WTC11 (cell line): Measurements from ENCODE around the gene GALNTL6.

Source experiments
- CREM ChIP-seq: sonication (generic); formaldehyde crosslinking; IDR thresholded peaks from 2 replicates; pipeline ENCODE4 v1.8.1; 2022; ENCODE audit warnings: mild to moderate bottlenecking, missing genetic modification reagents, moderate library complexity
- GABPB1 ChIP-seq: sonication (generic); formaldehyde crosslinking; IDR thresholded peaks from 2 replicates; pipeline ENCODE4 v1.8.1; 2023; ENCODE audit warnings: mild to moderate bottlenecking, missing genetic modification reagents
- NFYB ChIP-seq: sonication (generic); formaldehyde crosslinking; conservative IDR thresholded peaks from 2 replicates; pipeline ENCODE4 v1.8.0; 2022; ENCODE audit warnings: low read depth, missing genetic modification reagents
- NR1H2 ChIP-seq: sonication (generic); formaldehyde crosslinking; IDR thresholded peaks from 2 replicates; pipeline ENCODE4 v1.9.0; 2021; ENCODE audit warnings: mild to moderate bottlenecking, moderate library complexity, missing genetic modification reagents
- NR2C2 ChIP-seq: sonication (generic); formaldehyde crosslinking; IDR thresholded peaks from 2 replicates; pipeline ENCODE4 v1.8.0; 2022; ENCODE audit warnings: mild to moderate bottlenecking, missing genetic modification reagents
- USF2 ChIP-seq: sonication (generic); formaldehyde crosslinking; IDR thresholded peaks from 2 replicates; pipeline ENCODE4 v1.8.1; 2023; ENCODE audit warnings: mild to moderate bottlenecking, missing genetic modification reagents, moderate library complexity
- ZNF138 ChIP-seq: sonication (generic); formaldehyde crosslinking; conservative IDR thresholded peaks from 2 replicates; pipeline ENCODE4 v1.8.1; 2022; ENCODE audit warnings: mild to moderate bottlenecking, moderate library complexity, missing genetic modification reagents
- TF ChIP-seq, protein P1 (sequence below): fragments of 200-600 bp; IDR thresholded peaks from 2 replicates; pipeline ENCODE4 v1.8.0; 2022; ENCODE audit warnings: antibody characterized with exemption

GRCh38 chr4:172068506-172068905 lies 255.3 kb downstream of the GALNTL6 start:
- TF ChIP-seq USF2 (CRISPR knock-in tag) (no peak), NR1H2 (CRISPR knock-in tag) (no peak), ZNF138 (no peak), NFYB (CRISPR knock-in tag) (no peak), NR2C2 (no peak), GABPB1 (CRISPR knock-in tag) (no peak), CREM (CRISPR knock-in tag) (no peak)
- TF ChIP-seq, protein P1, sequence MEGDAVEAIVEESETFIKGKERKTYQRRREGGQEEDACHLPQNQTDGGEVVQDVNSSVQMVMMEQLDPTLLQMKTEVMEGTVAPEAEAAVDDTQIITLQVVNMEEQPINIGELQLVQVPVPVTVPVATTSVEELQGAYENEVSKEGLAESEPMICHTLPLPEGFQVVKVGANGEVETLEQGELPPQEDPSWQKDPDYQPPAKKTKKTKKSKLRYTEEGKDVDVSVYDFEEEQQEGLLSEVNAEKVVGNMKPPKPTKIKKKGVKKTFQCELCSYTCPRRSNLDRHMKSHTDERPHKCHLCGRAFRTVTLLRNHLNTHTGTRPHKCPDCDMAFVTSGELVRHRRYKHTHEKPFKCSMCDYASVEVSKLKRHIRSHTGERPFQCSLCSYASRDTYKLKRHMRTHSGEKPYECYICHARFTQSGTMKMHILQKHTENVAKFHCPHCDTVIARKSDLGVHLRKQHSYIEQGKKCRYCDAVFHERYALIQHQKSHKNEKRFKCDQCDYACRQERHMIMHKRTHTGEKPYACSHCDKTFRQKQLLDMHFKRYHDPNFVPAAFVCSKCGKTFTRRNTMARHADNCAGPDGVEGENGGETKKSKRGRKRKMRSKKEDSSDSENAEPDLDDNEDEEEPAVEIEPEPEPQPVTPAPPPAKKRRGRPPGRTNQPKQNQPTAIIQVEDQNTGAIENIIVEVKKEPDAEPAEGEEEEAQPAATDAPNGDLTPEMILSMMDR, result no peak
